Pancreas (tissue), 10 donors: Measurements from ENCODE around the gene FLAD1. TPM values are rescaled to one million over a fixed set of nuclear protein-coding genes. Genes with fewer than 3 reads are reported as not detected.
A peak's percentile ranks its signal among the peaks of the same experiment; 100 is the strongest.

Source experiments
- ATAC-seq, 4 donors: fragments of 200-7000 bp; cut with Tn5 transposase; one replicate each; pipeline versions ENCODE4 v1.8.0 to v1.9.1; 2020; ENCODE audit warnings: mild to moderate bottlenecking in 4 of 4, moderate library complexity in 4 of 4
- DNase-seq, 6 donors: peaks; one replicate each; pipeline ENCODE4 v3.0.0-alpha.2; 2020
- FAIRE-seq: peaks from 2 replicates; lab custom pipeline; 2012; peaks lifted over from hg19 to GRCh38; lab: Jason Lieb, UNC
- H3K27ac ChIP-seq, 4 donors: fragments of 200-600 bp; sonication (generic); 1 replicate in 3 of 4; 2 replicates in 1 of 4; pipeline versions ENCODE4 v1.5.0 to v1.8.0; 2020
- H3K27me3 ChIP-seq, 4 donors: fragments of 200-600 bp; one replicate each; pipeline ENCODE4 v1.8.0; 2021
- H3K36me3 ChIP-seq, 3 donors: fragments of 200-600 bp; sonication (generic) in 1 of 3; one replicate each; pipeline versions ENCODE4 v1.5.0 to v1.8.0; 2020 to 2021
- H3K4me1 ChIP-seq, 3 donors: fragments of 200-600 bp; one replicate each; pipeline ENCODE4 v1.8.0; 2021
- H3K4me3 ChIP-seq, 4 donors: fragments of 200-600 bp; sonication (generic) in 2 of 4; one replicate each; pipeline versions ENCODE4 v1.5.0 to v1.8.0; 2020 to 2021
- H3K9me3 ChIP-seq, 4 donors: fragments of 200-600 bp; one replicate each; pipeline ENCODE4 v1.8.0; 2021
- WGBS, 2 donors: extraction: QIAGEN DNeasy Blood & Tissue Kit; methylation state at CpG; one replicate each; pipeline ENCODE4 v1.1.7; 2013; 5-methylcytosine and 5-hydroxymethylcytosine counted together
- intact Hi-C, 3 donors: fragments of 100-400 bp; cut with DNase I; formaldehyde crosslinking; loops; one replicate each; pipeline versions ENCODE4 v1.11.1 to v1.14.2; 2022
- polyA plus RNA-seq, 2 donors: library from polyadenylated mRNA; stranded (reverse); fragments of 200-250 nt; gene quantifications; one replicate each; pipeline ENCODE4 v1.2.3, GENCODE V29; 2013
- total RNA-seq, 6 donors: library from RNA; stranded (reverse); fragmentation: NEBNext Ultra II Directional in 4 of 6; extraction: Animal tissue kit (Norgen Biotek cat#: 25700) in 4 of 6; gene quantifications; one replicate each; pipeline versions ENCODE4 v1.2.1 to v1.2.4, GENCODE V29; 2021 to 2023
- TF ChIP-seq, protein P1 (sequence below), 4 donors: fragments of 200-600 bp; sonication (generic) in 3 of 4; IDR thresholded peaks; one replicate each; pipeline versions ENCODE4 v1.5.0 to v1.8.0; 2021; ENCODE audit warnings: antibody characterized with exemption in 4 of 4
- donor health status: healthy with polysubstance abuse.
- donor health status: DM: no; HTN: no; CAD: no; lungs with moderate emphysema.
- donor health status: DM: no; HTN: no; CAD: no.
- donor health status: control.
- donor health status: control.
- donor health status: Bipolar disorder and iron deficiency.
- donor health status: DM: yes; HTN: yes; CAD: no.
- donor health status: DM: no; HTN: no; CAD: no.
- donor health status: DM: no; HTN: no; CAD: no.
- donor health status: DM: yes; HTN: yes; CAD: no.

The FLAD1 gene
- total and polyA plus RNA-seq, 8 donors, result 8.3 to 28.6 (median 13.2) TPM

DNA sequence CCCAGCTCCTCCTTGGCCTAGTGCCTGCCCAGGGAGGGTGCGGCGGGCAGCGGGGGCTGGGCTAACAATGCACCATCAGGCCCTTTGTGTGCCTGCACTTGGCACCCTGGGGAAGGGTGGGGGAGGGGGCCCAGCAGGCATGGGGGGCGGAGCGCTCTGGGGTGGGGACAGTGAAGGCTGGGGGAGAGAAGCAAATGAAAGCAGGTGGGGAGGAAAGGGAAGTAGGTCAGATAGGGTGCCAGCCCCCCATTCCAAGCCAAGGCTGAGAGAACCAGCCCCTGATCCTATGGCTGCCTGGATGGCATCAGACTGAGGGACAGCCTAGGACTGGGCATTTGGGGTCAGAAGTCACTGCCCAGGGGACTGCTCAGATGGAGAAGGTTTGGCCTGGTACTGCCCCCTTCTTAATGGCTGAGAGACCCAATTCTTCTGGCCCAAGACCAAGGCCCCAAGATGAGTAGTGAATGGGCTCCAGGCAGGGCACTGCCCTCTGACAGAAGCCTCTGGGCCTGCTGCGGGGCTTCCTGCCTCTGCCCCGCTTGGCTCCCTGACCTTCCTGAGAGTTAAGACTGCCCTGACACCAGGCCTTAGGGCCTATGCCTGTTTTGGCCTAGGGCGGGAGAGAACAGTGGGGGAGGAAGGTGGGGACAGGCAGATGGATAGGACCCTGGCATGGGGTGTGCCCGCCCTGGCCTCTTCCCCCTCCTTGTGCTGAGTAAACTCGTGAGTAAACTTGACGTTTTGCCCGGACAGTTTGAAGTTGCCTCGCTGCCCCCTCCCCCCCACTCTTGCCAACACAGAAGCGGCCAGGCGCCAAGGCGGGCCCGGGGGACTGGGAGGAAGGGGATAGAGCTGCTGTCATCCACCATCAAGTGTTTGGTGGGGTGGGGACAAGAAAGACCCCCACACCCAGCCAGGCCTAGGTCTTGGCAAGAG lies 22.2 kb downstream of the FLAD1 start:
- no peak for FAIRE-seq
- WGBS, 2 donors, result 10 to 14% methylated on average over 17 of the region's 17 CpGs
- H3K4me1 ChIP-seq, result peaks cover 21 to 43% (median 30%) of the 10 kb centered on the region in 3 donors
- no peaks in the 10 kb centered on the region for H3K27me3 ChIP-seq
- peak overlapping the region; percentile 80 to 98 (median 92) for H3K27ac ChIP-seq
- TF ChIP-seq, protein P1, sequence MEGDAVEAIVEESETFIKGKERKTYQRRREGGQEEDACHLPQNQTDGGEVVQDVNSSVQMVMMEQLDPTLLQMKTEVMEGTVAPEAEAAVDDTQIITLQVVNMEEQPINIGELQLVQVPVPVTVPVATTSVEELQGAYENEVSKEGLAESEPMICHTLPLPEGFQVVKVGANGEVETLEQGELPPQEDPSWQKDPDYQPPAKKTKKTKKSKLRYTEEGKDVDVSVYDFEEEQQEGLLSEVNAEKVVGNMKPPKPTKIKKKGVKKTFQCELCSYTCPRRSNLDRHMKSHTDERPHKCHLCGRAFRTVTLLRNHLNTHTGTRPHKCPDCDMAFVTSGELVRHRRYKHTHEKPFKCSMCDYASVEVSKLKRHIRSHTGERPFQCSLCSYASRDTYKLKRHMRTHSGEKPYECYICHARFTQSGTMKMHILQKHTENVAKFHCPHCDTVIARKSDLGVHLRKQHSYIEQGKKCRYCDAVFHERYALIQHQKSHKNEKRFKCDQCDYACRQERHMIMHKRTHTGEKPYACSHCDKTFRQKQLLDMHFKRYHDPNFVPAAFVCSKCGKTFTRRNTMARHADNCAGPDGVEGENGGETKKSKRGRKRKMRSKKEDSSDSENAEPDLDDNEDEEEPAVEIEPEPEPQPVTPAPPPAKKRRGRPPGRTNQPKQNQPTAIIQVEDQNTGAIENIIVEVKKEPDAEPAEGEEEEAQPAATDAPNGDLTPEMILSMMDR (IDR thresholded peaks at IDR 0.05), result no peak
- peak; percentile 1 to 8 (median 4) for ATAC-seq
- no peaks in the 10 kb centered on the region for H3K9me3 ChIP-seq
- peak overlapping the region in 3 of 4 donors; percentile 58 to 87 (median 67) for H3K4me3 ChIP-seq
- no peaks in the 10 kb centered on the region for H3K36me3 ChIP-seq
- peak; percentile 79 to 91 (median 82) for DNase-seq
- intact Hi-C loops, result no loop called here

DNA sequence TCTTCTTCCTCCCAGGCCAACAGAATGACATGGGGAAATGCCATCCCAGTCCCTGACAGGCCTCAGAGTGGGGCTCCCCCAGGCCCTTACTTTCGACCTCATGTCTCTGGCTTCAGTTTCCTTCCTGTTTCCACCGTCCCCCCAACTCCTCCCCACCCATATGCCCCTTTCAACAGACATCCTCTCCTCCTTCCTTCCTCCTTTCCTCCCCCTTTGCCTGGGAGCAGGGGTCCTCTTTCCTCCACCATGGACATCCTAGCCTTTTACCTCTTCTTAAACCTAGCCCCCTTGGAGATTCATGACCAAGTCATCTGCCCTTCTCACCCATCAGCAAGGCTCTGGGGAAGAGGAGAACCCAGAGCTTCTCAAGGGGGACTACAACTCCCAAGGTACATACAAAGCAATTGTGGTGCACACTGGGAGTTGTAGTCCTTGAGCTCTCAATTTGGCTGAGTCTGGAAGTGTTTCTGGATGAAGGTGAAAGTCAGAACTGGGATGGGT lies 23.5 kb downstream of the FLAD1 start:
- H3K36me3 ChIP-seq, result no peaks in the 10 kb centered on the region
- ATAC-seq, result no peak
- H3K4me3 ChIP-seq, result no peak overlapping the region
- DNase-seq, result no peak
- FAIRE-seq, result no peak
- TF ChIP-seq, protein P1 (IDR thresholded peaks at IDR 0.05), result no peak
- H3K4me1 ChIP-seq, result peaks cover 25 to 52% (median 34%) of the 10 kb centered on the region in 3 donors
- H3K9me3 ChIP-seq, result no peaks in the 10 kb centered on the region
- intact Hi-C loops, result no loop called here
- 42 to 51% methylated on average over 2 of the region's 2 CpGs for WGBS, 2 donors
- no peaks in the 10 kb centered on the region for H3K27me3 ChIP-seq
- peak overlapping the region in 3 of 4 donors; percentile 87 to 98 (median 97) for H3K27ac ChIP-seq

DNA sequence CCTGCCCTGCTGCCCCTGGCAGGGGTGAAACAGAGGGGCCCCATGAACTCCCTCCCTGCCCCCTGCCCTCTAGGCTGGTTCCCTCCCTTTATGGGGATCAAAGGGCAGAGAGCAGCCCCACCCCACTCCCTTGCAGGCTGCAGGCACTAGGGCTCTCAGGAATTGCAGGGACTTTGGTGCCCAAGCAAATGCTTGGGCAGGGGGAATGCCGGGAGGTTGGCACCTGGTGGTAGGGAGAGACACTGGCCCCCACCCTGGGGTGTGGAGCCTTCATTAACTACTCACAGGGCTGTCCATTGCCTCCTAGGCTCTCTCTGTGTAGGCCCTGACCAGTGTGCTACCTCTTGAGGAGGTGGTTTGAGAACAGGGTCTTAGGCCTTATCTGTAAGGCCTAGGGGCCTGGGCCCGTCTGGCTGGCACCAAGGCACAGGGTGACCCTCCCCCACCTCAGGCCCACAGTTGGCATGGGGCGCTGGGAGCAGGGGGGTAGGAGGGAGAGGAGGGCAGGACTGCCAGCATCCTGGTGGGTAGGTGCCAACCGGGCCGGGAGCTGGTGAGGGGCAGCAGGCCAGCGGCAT lies 24.2 kb downstream of the FLAD1 start:
- ATAC-seq (peak in 3 of 4 donors; percentile 8 to 31 (median 17)), DNase-seq (peak in 5 of 6 donors; percentile 68 to 91 (median 78)), FAIRE-seq (no peak)
- H3K4me1 ChIP-seq, result peaks cover 32 to 58% (median 34%) of the 10 kb centered on the region in 3 donors
- H3K27ac ChIP-seq, result peak overlapping the region in 3 of 4 donors; percentile 39 to 47 (median 42)
- H3K36me3 ChIP-seq, result no peaks in the 10 kb centered on the region
- peak overlapping the region in 2 of 4 donors; percentile 13 to 23 for H3K4me3 ChIP-seq
- no peaks in the 10 kb centered on the region for H3K27me3 ChIP-seq
- TF ChIP-seq, protein P1 (IDR thresholded peaks at IDR 0.05), result no peak
- no peaks in the 10 kb centered on the region for H3K9me3 ChIP-seq
- intact Hi-C loops, result no loop called here
- whole genome bisulfite sequencing, 2 donors, result 13% methylated on average over 4 to 6 of the region's 6 CpGs

DNA sequence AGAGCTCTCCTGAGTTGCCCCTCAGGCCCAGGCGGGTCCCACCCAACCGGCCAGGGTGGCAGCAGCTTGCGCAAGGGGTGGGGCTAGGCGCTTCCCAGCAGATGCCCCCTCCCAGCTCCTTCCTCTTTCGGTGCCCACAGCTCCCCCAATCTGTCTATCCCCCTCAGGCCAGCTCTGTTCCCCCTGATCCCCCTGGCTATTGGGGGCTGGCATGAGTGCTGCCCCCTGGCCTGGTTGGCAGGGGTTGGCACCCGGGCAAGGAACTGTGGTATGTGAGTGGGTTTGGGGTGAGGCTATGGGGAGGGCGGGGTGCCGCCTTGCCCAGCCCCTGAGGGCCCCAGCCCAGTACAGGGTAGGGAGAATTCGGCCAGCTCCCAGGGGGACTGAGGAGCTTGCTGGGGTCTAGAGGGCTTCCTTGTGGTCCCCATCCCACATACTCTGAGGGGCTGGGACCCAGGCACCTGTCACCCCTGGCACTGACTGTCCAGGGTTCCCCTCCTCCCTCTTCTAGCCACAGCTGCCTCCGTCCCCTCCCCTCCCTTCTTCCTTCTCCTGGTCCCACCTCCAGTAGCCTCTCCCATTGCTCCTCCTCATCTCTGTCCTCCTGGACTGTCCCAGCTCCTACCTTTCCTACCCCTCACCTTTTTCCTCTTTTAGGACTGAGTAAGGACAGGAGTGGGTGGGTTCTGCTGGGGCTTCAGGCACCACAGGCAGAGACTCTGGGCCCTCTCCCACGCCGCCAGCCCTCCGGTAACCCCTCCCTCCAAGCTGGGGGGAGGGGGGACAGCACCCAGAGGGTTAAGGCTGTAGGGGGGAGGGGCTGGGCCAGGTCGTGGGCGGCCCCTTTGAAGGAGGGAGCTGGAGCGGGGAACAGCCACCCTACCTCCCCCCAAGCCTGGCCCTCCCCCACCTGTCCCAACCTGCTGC lies 25.1 kb downstream of the FLAD1 start:
- H3K4me3 ChIP-seq, result peak overlapping the region in 2 of 4 donors; percentile 13 to 23
- H3K36me3 ChIP-seq, result no peaks in the 10 kb centered on the region
- H3K4me1 ChIP-seq, result peaks cover 32 to 58% (median 34%) of the 10 kb centered on the region in 3 donors
- WGBS, 2 donors, result 53 to 59% methylated on average over 16 of the region's 16 CpGs
- DNase-seq (peak in 1 of 6 donors; percentile 54), ATAC-seq (no peak), FAIRE-seq (no peak)
- intact Hi-C loops, result no loop called here
- H3K27me3 ChIP-seq, result no peaks in the 10 kb centered on the region
- no peaks in the 10 kb centered on the region for H3K9me3 ChIP-seq
- H3K27ac ChIP-seq, result peak overlapping the region; percentile 22 to 51 (median 43)
- TF ChIP-seq, protein P1 (IDR thresholded peaks at IDR 0.05), result no peak
